ENCODE data around the gene ABLIM3.

The ABLIM3 gene

DNA sequence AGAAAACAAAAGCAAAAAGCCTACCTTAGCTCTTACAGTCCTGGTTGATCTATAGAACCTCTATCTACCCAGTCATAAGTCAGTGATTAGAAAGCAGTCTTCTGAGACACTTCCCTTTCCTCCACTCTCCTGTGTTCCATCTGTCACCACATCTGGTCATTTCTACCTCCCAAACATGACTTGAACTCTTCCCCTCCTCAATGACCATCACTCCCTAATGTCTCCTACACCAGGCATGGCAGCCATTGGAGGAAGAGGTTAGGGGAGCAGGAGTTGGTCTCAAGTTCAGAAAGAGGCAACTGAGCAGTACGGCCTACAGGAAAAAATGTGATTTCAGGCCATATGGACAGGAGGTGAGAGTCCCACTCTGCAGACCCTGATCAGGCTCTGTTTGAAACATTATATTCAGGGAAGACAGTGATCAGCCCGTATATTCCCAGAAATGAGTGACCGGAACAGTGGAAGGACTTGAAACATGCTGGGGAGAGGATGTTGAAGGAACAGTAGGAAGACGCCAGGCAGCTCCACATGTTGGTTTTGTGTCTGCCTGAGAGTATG lies 12.0 kb downstream of the ABLIM3 start:
- no peak overlapping the region for H3K4me3 ChIP-seq (ENCODE audit: low read length)
- H3K9me3 ChIP-seq (replicated peaks; ENCODE audit: insufficient read depth, low read length): no peaks in the 10 kb centered on the region
- H3K36me3 ChIP-seq (replicated peaks; ENCODE audit: insufficient read depth, low read length): no peaks in the 10 kb centered on the region
- H3K27me3 ChIP-seq (replicated peaks; ENCODE audit: insufficient read depth, low read length): no peaks in the 10 kb centered on the region
- H3K79me2 ChIP-seq (ENCODE audit: low read length): no peaks in the 10 kb centered on the region
- H3K27ac ChIP-seq (ENCODE audit: low read length): no peak overlapping the region
- no peak overlapping the region for H3K4me2 ChIP-seq (ENCODE audit: low read depth, low read length)
- H3K9me2 ChIP-seq (replicated peaks; ENCODE audit: insufficient read depth, low read length): no peaks in the 10 kb centered on the region
- H3K4me1 ChIP-seq (ENCODE audit: low read length): no peaks in the 10 kb centered on the region
- no peaks in the 10 kb centered on the region for H4K20me1 ChIP-seq (ENCODE audit: insufficient read depth, low read length)
- no peak overlapping the region for H2AFZ ChIP-seq (ENCODE audit: low read length)
- H3F3A ChIP-seq (ENCODE audit: insufficient read depth, low read length): no peaks in the 10 kb centered on the region
- no peak overlapping the region for H3K9ac ChIP-seq (ENCODE audit: low read length)
- TF ChIP-seq EZH2 (optimal IDR thresholded peaks at IDR 0.05; ENCODE audit: low read depth, low read length) (no peak), EZH2phosphoT487 (IDR thresholded peaks at IDR 0.05; ENCODE audit: low read length) (no peak)
- TF ChIP-seq, protein P1, sequence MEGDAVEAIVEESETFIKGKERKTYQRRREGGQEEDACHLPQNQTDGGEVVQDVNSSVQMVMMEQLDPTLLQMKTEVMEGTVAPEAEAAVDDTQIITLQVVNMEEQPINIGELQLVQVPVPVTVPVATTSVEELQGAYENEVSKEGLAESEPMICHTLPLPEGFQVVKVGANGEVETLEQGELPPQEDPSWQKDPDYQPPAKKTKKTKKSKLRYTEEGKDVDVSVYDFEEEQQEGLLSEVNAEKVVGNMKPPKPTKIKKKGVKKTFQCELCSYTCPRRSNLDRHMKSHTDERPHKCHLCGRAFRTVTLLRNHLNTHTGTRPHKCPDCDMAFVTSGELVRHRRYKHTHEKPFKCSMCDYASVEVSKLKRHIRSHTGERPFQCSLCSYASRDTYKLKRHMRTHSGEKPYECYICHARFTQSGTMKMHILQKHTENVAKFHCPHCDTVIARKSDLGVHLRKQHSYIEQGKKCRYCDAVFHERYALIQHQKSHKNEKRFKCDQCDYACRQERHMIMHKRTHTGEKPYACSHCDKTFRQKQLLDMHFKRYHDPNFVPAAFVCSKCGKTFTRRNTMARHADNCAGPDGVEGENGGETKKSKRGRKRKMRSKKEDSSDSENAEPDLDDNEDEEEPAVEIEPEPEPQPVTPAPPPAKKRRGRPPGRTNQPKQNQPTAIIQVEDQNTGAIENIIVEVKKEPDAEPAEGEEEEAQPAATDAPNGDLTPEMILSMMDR (IDR thresholded peaks at IDR 0.05; ENCODE audit: low read length): no peak
- DNase-seq: no peak

- H3K4me1 ChIP-seq (ENCODE audit: low read length): no peaks in the 10 kb centered on the region
- no peaks in the 10 kb centered on the region for H3K9me3 ChIP-seq (replicated peaks; ENCODE audit: insufficient read depth, low read length)
- H3F3A ChIP-seq (ENCODE audit: insufficient read depth, low read length): no peaks in the 10 kb centered on the region
- no peak overlapping the region for H3K27ac ChIP-seq (ENCODE audit: low read length)
- H2AFZ ChIP-seq (ENCODE audit: low read length): no peak overlapping the region
- no peaks in the 10 kb centered on the region for H3K27me3 ChIP-seq (replicated peaks; ENCODE audit: insufficient read depth, low read length)
- no peaks in the 10 kb centered on the region for H3K79me2 ChIP-seq (ENCODE audit: low read length)
- TF ChIP-seq, protein P1 (IDR thresholded peaks at IDR 0.05; ENCODE audit: low read length): no peak
- TF ChIP-seq EZH2phosphoT487 (IDR thresholded peaks at IDR 0.05; ENCODE audit: low read length) (no peak), EZH2 (optimal IDR thresholded peaks at IDR 0.05; ENCODE audit: low read depth, low read length) (no peak)
- no peak for DNase-seq
- H4K20me1 ChIP-seq (ENCODE audit: insufficient read depth, low read length): no peaks in the 10 kb centered on the region
- no peaks in the 10 kb centered on the region for H3K36me3 ChIP-seq (replicated peaks; ENCODE audit: insufficient read depth, low read length)
- H3K9me2 ChIP-seq (replicated peaks; ENCODE audit: insufficient read depth, low read length): no peaks in the 10 kb centered on the region
- H3K4me2 ChIP-seq (ENCODE audit: low read depth, low read length): no peak overlapping the region
- no peak overlapping the region for H3K9ac ChIP-seq (ENCODE audit: low read length)
- no peak overlapping the region for H3K4me3 ChIP-seq (ENCODE audit: low read length)
Measured at GRCh38 chr5:149153751-149154610, 12.7 kb downstream of the ABLIM3 start.

- DNase-seq: no peak
- Histone ChIP-seq H3K4me3 (ENCODE audit: low read length) (no peak overlapping the region), H3K4me1 (ENCODE audit: low read length) (no peaks in the 10 kb centered on the region), H3K79me2 (ENCODE audit: low read length) (no peaks in the 10 kb centered on the region), H3K27ac (ENCODE audit: low read length) (no peak overlapping the region), H3K9me3 (replicated peaks; ENCODE audit: insufficient read depth, low read length) (no peaks in the 10 kb centered on the region), H4K20me1 (ENCODE audit: insufficient read depth, low read length) (no peaks in the 10 kb centered on the region), H2AFZ (ENCODE audit: low read length) (no peak overlapping the region), H3K4me2 (ENCODE audit: low read depth, low read length) (no peak overlapping the region), H3K9ac (ENCODE audit: low read length) (no peak overlapping the region), H3K27me3 (replicated peaks; ENCODE audit: insufficient read depth, low read length) (no peaks in the 10 kb centered on the region), H3F3A (ENCODE audit: insufficient read depth, low read length) (no peaks in the 10 kb centered on the region), H3K36me3 (replicated peaks; ENCODE audit: insufficient read depth, low read length) (no peaks in the 10 kb centered on the region), H3K9me2 (replicated peaks; ENCODE audit: insufficient read depth, low read length) (no peaks in the 10 kb centered on the region)
- TF ChIP-seq EZH2 (optimal IDR thresholded peaks at IDR 0.05; ENCODE audit: low read depth, low read length): no peak
- no peak for TF ChIP-seq EZH2phosphoT487 (IDR thresholded peaks at IDR 0.05; ENCODE audit: low read length)
- TF ChIP-seq, protein P1 (IDR thresholded peaks at IDR 0.05; ENCODE audit: low read length): no peak
Measured at GRCh38 chr5:149154650-149155049, 13.4 kb downstream of the ABLIM3 start.

Measured in MM.1S (cell line).